ENCODE results near the gene PLB1.

Gene PLB1

GRCh38 chr2:28631514-28632206 lies 135.8 kb downstream of the PLB1 start:
- no peak for TF ChIP-seq POLR2AphosphoS5 (IDR thresholded peaks at IDR 0.05; ENCODE audit: low read depth)
- no peak for TF ChIP-seq GABPA (IDR thresholded peaks at IDR 0.05; ENCODE audit: low read depth)
- TF ChIP-seq SPI1 (IDR thresholded peaks at IDR 0.05; ENCODE audit: borderline replicate concordance, low read depth) = no peak
- Histone ChIP-seq H3K27ac (replicated peaks) (no peak overlapping the region), H3K27me3 (ENCODE audit: insufficient read depth, poor library complexity, severe bottlenecking) (no peaks in the 10 kb centered on the region), H3K4me3 (replicated peaks; ENCODE audit: insufficient read depth, low read length) (no peak overlapping the region)
- DNase-seq (ENCODE audit: low read depth in 1 of 2, low spot score in 1 of 2) = no peak

GRCh38 chr2:28632791-28633190 lies 136.9 kb downstream of the PLB1 start:
- Histone ChIP-seq H3K27me3 (ENCODE audit: insufficient read depth, poor library complexity, severe bottlenecking) (no peaks in the 10 kb centered on the region), H3K4me3 (replicated peaks; ENCODE audit: insufficient read depth, low read length) (no peak overlapping the region), H3K27ac (replicated peaks) (no peak overlapping the region)
- TF ChIP-seq REST (IDR thresholded peaks at IDR 0.05; ENCODE audit: insufficient replicate concordance, low read depth) (no peak), POLR2AphosphoS5 (IDR thresholded peaks at IDR 0.05; ENCODE audit: low read depth) (no peak), SPI1 (IDR thresholded peaks at IDR 0.05; ENCODE audit: borderline replicate concordance, low read depth) (no peak), CTCF (IDR thresholded peaks at IDR 0.05; ENCODE audit: insufficient read depth, low read length) (no peak), GABPA (IDR thresholded peaks at IDR 0.05; ENCODE audit: low read depth) (no peak)
- no peak for DNase-seq (ENCODE audit: low read depth in 1 of 2, low spot score in 1 of 2)

GRCh38 chr2:28633204-28633603 lies 137.3 kb downstream of the PLB1 start:
- TF ChIP-seq GABPA (IDR thresholded peaks at IDR 0.05; ENCODE audit: low read depth) (no peak), CTCF (IDR thresholded peaks at IDR 0.05; ENCODE audit: insufficient read depth, low read length) (no peak), REST (IDR thresholded peaks at IDR 0.05; ENCODE audit: insufficient replicate concordance, low read depth) (no peak), POLR2AphosphoS5 (IDR thresholded peaks at IDR 0.05; ENCODE audit: low read depth) (no peak), SPI1 (IDR thresholded peaks at IDR 0.05; ENCODE audit: borderline replicate concordance, low read depth) (no peak)
- Histone ChIP-seq H3K27me3 (ENCODE audit: insufficient read depth, poor library complexity, severe bottlenecking) (no peaks in the 10 kb centered on the region), H3K4me3 (replicated peaks; ENCODE audit: insufficient read depth, low read length) (no peak overlapping the region), H3K27ac (replicated peaks) (no peak overlapping the region)
- DNase-seq (ENCODE audit: low read depth in 1 of 2, low spot score in 1 of 2) = no peak

GRCh38 chr2:28633746-28634145 lies 137.9 kb downstream of the PLB1 start:
- no peak overlapping the region for H3K27ac ChIP-seq (replicated peaks)

More at GRCh38 chr2:28633746-28634145, 137.9 kb downstream of the PLB1 start:
- Histone ChIP-seq H3K27me3 (ENCODE audit: insufficient read depth, poor library complexity, severe bottlenecking) (no peaks in the 10 kb centered on the region), H3K4me3 (replicated peaks; ENCODE audit: insufficient read depth, low read length) (no peak overlapping the region)
- TF ChIP-seq SPI1 (IDR thresholded peaks at IDR 0.05; ENCODE audit: borderline replicate concordance, low read depth) (no peak), GABPA (IDR thresholded peaks at IDR 0.05; ENCODE audit: low read depth) (no peak), CTCF (IDR thresholded peaks at IDR 0.05; ENCODE audit: insufficient read depth, low read length) (no peak), REST (IDR thresholded peaks at IDR 0.05; ENCODE audit: insufficient replicate concordance, low read depth) (no peak)
- DNase-seq (ENCODE audit: low read depth in 1 of 2, low spot score in 1 of 2) = no peak
